HepG2 (cell line): ENCODE measurements around the gene CPNE1. TPM values are rescaled to one million over a fixed set of nuclear protein-coding genes. Genes with fewer than 3 reads are reported as not detected.

Experiments
- AHDC1 ChIP-seq: sonication (generic); formaldehyde crosslinking; IDR thresholded peaks from 2 replicates; pipeline ENCODE4 v1.5.1; 2020; ENCODE audit warnings: mild to moderate bottlenecking, missing genetic modification reagents, borderline replicate concordance
- ARNTL ChIP-seq: sonication (generic); formaldehyde crosslinking; IDR thresholded peaks from 2 replicates; pipeline ENCODE4 v1.4.0; 2020; ENCODE audit warnings: mild to moderate bottlenecking, missing genetic modification reagents
- ATF1 ChIP-seq: IDR thresholded peaks from 2 replicates; pipeline ENCODE4 v1.6.1; 2016; ENCODE audit warnings: mild to moderate bottlenecking, control low read depth
- ATF6 ChIP-seq: sonication (generic); formaldehyde crosslinking; conservative IDR thresholded peaks from 2 replicates; pipeline ENCODE4 v1.4.0; 2020; ENCODE audit warnings: missing genetic modification reagents
- BCL6 ChIP-seq: IDR thresholded peaks from 2 replicates; pipeline ENCODE4 v1.6.1; 2016; ENCODE audit warnings: missing genetic modification reagents, missing compliant biosample characterization
- HMG20B ChIP-seq: conservative IDR thresholded peaks from 2 replicates; pipeline ENCODE4 v1.6.1; 2016; ENCODE audit warnings: missing genetic modification reagents, missing compliant biosample characterization
- NR1H2 ChIP-seq: sonication (generic); formaldehyde crosslinking; IDR thresholded peaks from 2 replicates; pipeline ENCODE4 v1.8.1; 2022; ENCODE audit warnings: low read depth, missing genetic modification reagents, borderline replicate concordance
- TCF12 ChIP-seq, 2 experiments: fragments of 450-650 bp in 1 of 2; sonication (generic) in 1 of 2; formaldehyde crosslinking in 1 of 2; IDR thresholded peaks; 2 replicates each; pipeline versions ENCODE4 v1.6.1 to v1.8.0; 2017 to 2022; ENCODE audit warnings: antibody characterized with exemption in 1 of 2, mild to moderate bottlenecking in 1 of 2, missing genetic modification reagents in 1 of 2, moderate library complexity in 1 of 2
- ZBTB20 ChIP-seq: sonication (generic); formaldehyde crosslinking; IDR thresholded peaks from 2 replicates; pipeline ENCODE4 v1.8.1; 2023; ENCODE audit warnings: missing genetic modification reagents, low read depth, mild to moderate bottlenecking, borderline replicate concordance
- ZNF564 ChIP-seq: sonication (generic); formaldehyde crosslinking; IDR thresholded peaks from 2 replicates; pipeline ENCODE4 v1.8.1; 2023; ENCODE audit warnings: mild to moderate bottlenecking, missing genetic modification reagents
- polyA plus RNA-seq, 8 experiments: library from polyadenylated mRNA; depleted of rRNA in 3 of 8; stranded (reverse) in 7 of 8; unstranded in 1 of 8; fragments of >200 nt; fragmentation: Illumina TruSeq in 4 of 8; extraction: Trizol in 4 of 8; gene quantifications; 2 replicates each; pipeline versions ENCODE4 v1.2.1 to v1.2.3, GENCODE V29; 2011 to 2016; ENCODE audit warnings: low read depth in 4 of 8, missing spikeins in 1 of 8, mixed read lengths in 1 of 8; ENCODE audit not compliant: insufficient read depth in 1 of 8
- total RNA-seq, 5 experiments: library from RNA; depleted of rRNA; stranded (reverse); fragments of >200 nt; fragmentation: Illumina TruSeq; extraction: Trizol; gene quantifications; 2 replicates each; pipeline ENCODE4 v1.2.3, GENCODE V29; 2016; ENCODE audit warnings: low read depth in 1 of 5
- TF ChIP-seq, protein P1 (sequence below): sonication (generic); formaldehyde crosslinking; IDR thresholded peaks from 2 replicates; pipeline ENCODE4 v1.4.0; 2020; ENCODE audit warnings: missing genetic modification reagents
- TF ChIP-seq, protein P2 (sequence below): sonication (generic); formaldehyde crosslinking; IDR thresholded peaks from 2 replicates; pipeline ENCODE4 v1.5.0; 2020; ENCODE audit warnings: missing genetic modification reagents
- TF ChIP-seq, protein P3 (sequence below): sonication (generic); formaldehyde crosslinking; IDR thresholded peaks from 2 replicates; pipeline ENCODE4 v1.4.0; 2020; ENCODE audit warnings: missing genetic modification reagents

The CPNE1 gene
- total and polyA plus RNA-seq, 2 of the 13 experiments (the other 11 are each of a cell fraction or from before 2014, with no cell fraction given): 408 to 431 TPM

DNA sequence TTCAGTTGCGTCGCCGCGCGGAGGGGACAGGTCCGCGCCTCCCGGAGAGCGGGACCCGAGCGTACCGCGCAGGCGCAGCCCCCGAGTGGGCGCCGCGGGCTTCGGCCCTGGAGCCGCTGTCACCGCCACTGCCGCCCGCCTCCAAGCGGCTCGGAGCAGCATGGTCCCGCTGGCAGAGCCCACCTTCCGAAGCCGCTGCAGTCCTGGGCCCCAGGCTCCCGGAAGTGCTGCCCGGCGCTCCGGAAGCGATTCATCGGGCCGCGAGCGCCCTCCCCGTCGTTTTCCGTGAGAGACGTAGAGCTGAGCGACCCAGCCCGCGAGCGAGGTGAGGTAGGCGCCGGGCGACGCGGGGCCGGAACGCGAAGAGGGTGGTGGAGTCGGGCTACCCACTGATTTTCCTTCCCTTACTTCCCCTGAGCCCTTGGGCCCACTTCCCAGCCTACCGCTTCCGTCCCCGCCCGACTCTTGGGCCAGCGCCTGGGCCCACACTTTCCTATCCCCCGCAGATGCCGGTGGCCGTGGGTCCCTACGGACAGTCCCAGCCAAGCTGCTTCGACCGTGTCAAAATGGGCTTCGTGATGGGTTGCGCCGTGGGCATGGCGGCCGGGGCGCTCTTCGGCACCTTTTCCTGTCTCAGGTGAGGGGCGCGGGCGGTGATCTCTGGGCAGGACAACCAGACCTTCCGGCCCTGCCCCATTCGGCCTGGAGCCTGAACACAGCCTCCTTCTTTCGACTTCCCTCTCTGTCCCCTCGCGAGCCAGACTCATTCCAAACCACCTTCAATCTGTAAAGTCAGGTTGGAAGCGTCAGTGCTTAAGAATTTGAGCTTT is 34.6 kb upstream of the CPNE1 start, which contains the start of the genes NFS1 and ROMO1 (continued):
- TF ChIP-seq TCF12 (IDR thresholded peaks at IDR 0.05): no peak
- TF ChIP-seq TCF12 (CRISPR knock-in tag; IDR thresholded peaks at IDR 0.05): peak; percentile 86
- peak; percentile 89 for TF ChIP-seq AHDC1
- TF ChIP-seq ZBTB20 (CRISPR knock-in tag): peak; percentile 65; the same call in 1 of the 2 replicates
- TF ChIP-seq ATF6: peak; percentile 91; the same call in 1 of the 2 replicates
- TF ChIP-seq, protein P1, sequence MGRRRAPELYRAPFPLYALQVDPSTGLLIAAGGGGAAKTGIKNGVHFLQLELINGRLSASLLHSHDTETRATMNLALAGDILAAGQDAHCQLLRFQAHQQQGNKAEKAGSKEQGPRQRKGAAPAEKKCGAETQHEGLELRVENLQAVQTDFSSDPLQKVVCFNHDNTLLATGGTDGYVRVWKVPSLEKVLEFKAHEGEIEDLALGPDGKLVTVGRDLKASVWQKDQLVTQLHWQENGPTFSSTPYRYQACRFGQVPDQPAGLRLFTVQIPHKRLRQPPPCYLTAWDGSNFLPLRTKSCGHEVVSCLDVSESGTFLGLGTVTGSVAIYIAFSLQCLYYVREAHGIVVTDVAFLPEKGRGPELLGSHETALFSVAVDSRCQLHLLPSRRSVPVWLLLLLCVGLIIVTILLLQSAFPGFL: no peak; the same call in none of the 2 replicates
- TF ChIP-seq ZNF564 (CRISPR knock-in tag): peak; percentile 98
- TF ChIP-seq ARNTL (CRISPR knock-in tag): peak; percentile 88
- peak; percentile 5; the same call in 1 of the 2 replicates for TF ChIP-seq HMG20B (CRISPR knock-in tag)
- TF ChIP-seq, protein P2, sequence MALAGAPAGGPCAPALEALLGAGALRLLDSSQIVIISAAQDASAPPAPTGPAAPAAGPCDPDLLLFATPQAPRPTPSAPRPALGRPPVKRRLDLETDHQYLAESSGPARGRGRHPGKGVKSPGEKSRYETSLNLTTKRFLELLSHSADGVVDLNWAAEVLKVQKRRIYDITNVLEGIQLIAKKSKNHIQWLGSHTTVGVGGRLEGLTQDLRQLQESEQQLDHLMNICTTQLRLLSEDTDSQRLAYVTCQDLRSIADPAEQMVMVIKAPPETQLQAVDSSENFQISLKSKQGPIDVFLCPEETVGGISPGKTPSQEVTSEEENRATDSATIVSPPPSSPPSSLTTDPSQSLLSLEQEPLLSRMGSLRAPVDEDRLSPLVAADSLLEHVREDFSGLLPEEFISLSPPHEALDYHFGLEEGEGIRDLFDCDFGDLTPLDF (CRISPR knock-in tag): peak; percentile 92
- peak; percentile 80 for TF ChIP-seq BCL6 (CRISPR knock-in tag)
- TF ChIP-seq, protein P3, sequence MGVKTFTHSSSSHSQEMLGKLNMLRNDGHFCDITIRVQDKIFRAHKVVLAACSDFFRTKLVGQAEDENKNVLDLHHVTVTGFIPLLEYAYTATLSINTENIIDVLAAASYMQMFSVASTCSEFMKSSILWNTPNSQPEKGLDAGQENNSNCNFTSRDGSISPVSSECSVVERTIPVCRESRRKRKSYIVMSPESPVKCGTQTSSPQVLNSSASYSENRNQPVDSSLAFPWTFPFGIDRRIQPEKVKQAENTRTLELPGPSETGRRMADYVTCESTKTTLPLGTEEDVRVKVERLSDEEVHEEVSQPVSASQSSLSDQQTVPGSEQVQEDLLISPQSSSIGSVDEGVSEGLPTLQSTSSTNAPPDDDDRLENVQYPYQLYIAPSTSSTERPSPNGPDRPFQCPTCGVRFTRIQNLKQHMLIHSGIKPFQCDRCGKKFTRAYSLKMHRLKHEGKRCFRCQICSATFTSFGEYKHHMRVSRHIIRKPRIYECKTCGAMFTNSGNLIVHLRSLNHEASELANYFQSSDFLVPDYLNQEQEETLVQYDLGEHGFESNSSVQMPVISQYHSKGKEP (CRISPR knock-in tag): peak; percentile 94; the same call in 1 of the 2 replicates
- peak; percentile 96 for TF ChIP-seq NR1H2 (CRISPR knock-in tag)
- TF ChIP-seq ATF1 (CRISPR knock-in tag): peak; percentile 79; the same call in 1 of the 2 replicates
